SKM-1 treated with dmso at 0.1 percent for 144 hours (cell line): ENCODE results near the gene HNF4A.
"Not testable (repeated sequence)": the region's sequence is repeated elsewhere in the genome, so short reads cannot be mapped to it uniquely, and the experiment has no call there.

Experiments
- DNase-seq: peaks from one replicate; lab custom pipeline; 2025; ENCODE audit not compliant: unreplicated experiment; lab: John Stamatoyannopoulos, UW

The HNF4A gene

GRCh38 chr20:44355498-44356352 is at the start of gene HNF4A:
Gene HNF4A (plus strand): TSS chr20:44355699. CDS start chr20:44355805, 106 bp downstream.
- no peak for DNase-seq

- DNase-seq: no peak
Observed at GRCh38 chr20:44306927-44307326, 48.6 kb upstream of the HNF4A start.

GRCh38 chr20:44309763-44310663 is 45.5 kb upstream of the HNF4A start:
- DNase-seq: peak; percentile 24

- DNase-seq: peak; percentile 89
Observed at GRCh38 chr20:44310664-44311639, 44.5 kb upstream of the HNF4A start, which contains the start of gene FITM2. Gene FITM2 (minus strand): TSS chr20:44311202. CDS start chr20:44311148, 54 bp downstream.

GRCh38 chr20:44314870-44315269 is 40.6 kb upstream of the HNF4A start:
- no peak for DNase-seq

- DNase-seq: no peak
Observed at GRCh38 chr20:44319839-44320422, 35.6 kb upstream of the HNF4A start.

GRCh38 chr20:44324343-44324742 is 31.2 kb upstream of the HNF4A start:
- DNase-seq: no peak

- no peak for DNase-seq
Observed at GRCh38 chr20:44326391-44327159, 28.9 kb upstream of the HNF4A start.

- DNase-seq: not testable (repeated sequence)
Observed at GRCh38 chr20:44327748-44328147, 27.8 kb upstream of the HNF4A start.

GRCh38 chr20:44328428-44328827 is 27.1 kb upstream of the HNF4A start:
- DNase-seq: no peak

- no peak for DNase-seq
Observed at GRCh38 chr20:44331201-44331600, 24.3 kb upstream of the HNF4A start.

- no peak for DNase-seq
Observed at GRCh38 chr20:44334306-44334705, 21.2 kb upstream of the HNF4A start.

- no peak for DNase-seq
Observed at GRCh38 chr20:44334709-44335108, 20.8 kb upstream of the HNF4A start.

- no peak for DNase-seq
Observed at GRCh38 chr20:44335675-44336074, 19.8 kb upstream of the HNF4A start.

GRCh38 chr20:44336086-44336485 is 19.4 kb upstream of the HNF4A start:
- DNase-seq: no peak

GRCh38 chr20:44336725-44337380 is 18.6 kb upstream of the HNF4A start, which contains the start of gene R3HDML:
Gene R3HDML (plus strand): TSS chr20:44337043. CDS start chr20:44337158, 115 bp downstream.
- no peak for DNase-seq

GRCh38 chr20:44342248-44342647 is 13.3 kb upstream of the HNF4A start:
- no peak for DNase-seq

- no peak for DNase-seq
Observed at GRCh38 chr20:44343162-44343675, 12.3 kb upstream of the HNF4A start.

- no peak for DNase-seq
Observed at GRCh38 chr20:44344723-44345122, 10.8 kb upstream of the HNF4A start.
